GM10266 (cell line): ENCODE data around the gene ANKRD13B.

Experiments used
- DNase-seq: peaks from one replicate; pipeline ENCODE4 v3.0.0; 2012; ENCODE audit errors: extremely low spot score
- TF ChIP-seq, protein P1 (sequence below): IDR thresholded peaks from 2 replicates; pipeline ENCODE4 v1.5.1; 2012; ENCODE audit warnings: mild to moderate bottlenecking, low read depth; ENCODE audit not compliant: control insufficient read depth, insufficient read depth; ENCODE audit errors: missing control alignments

The ANKRD13B gene

DNA sequence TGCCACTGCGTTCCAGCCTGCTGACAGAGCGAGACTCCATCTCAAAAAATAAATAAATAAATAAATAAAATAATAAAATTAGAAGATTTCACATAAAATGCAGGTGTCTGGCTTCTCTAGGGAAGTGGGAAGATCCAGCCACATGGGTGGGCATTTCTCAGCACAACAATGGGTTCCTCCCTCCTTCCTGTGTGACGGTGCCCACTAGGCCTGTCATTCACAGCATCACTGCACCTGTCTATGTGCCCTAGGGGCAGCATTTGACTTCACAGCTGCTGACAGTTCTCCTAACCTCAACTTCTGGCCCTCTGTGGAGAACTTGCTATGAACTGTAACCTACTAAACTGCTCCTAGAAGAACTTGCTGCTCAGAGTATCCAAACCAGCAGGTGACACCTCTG lies 29.1 kb upstream of the ANKRD13B start:
- TF ChIP-seq, protein P1, sequence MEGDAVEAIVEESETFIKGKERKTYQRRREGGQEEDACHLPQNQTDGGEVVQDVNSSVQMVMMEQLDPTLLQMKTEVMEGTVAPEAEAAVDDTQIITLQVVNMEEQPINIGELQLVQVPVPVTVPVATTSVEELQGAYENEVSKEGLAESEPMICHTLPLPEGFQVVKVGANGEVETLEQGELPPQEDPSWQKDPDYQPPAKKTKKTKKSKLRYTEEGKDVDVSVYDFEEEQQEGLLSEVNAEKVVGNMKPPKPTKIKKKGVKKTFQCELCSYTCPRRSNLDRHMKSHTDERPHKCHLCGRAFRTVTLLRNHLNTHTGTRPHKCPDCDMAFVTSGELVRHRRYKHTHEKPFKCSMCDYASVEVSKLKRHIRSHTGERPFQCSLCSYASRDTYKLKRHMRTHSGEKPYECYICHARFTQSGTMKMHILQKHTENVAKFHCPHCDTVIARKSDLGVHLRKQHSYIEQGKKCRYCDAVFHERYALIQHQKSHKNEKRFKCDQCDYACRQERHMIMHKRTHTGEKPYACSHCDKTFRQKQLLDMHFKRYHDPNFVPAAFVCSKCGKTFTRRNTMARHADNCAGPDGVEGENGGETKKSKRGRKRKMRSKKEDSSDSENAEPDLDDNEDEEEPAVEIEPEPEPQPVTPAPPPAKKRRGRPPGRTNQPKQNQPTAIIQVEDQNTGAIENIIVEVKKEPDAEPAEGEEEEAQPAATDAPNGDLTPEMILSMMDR: no peak
- peak; percentile 8 for DNase-seq

DNA sequence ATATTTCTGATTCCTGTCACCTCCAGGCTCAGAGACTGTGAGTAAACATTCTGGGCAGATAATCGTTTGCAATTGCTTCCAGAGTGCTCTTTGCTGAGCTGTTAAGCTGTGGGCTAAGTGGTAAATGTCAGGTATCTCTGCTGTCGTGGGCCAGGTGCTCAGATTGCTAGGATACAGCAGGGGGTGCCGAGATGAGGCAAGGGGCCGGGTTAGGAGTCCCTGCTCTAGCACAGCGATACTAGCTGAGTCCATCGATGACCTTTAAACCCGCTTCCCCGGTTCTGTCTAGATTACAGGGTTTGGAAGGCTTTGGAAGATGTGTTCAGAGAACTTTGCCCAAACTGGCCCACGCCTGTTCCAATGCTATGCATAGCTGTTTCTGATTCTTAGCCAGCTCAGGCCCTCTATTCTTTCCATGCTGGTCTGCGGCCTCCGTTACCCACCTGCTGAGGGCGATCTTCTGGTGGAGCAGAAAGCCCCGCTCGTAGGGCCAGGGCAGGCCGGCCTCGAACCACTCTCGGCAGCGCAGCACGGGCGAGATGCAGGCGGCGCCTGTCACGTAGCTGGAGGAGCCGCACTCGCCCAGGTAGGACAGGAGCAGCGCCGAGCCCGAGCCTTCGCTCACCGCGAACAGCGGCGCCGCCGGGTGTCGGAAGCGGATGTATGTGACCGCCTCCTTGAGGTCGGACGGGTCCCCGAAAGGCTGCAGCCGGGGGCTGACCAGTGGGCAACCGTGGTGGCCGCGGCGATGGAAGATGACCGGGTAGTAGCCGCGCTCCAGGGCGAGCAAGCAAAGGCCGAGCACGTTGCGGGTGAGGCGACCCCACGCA lies 27.1 kb upstream of the ANKRD13B start:
- TF ChIP-seq, protein P1: peak; percentile 28
- DNase-seq: peak; percentile 67

DNA sequence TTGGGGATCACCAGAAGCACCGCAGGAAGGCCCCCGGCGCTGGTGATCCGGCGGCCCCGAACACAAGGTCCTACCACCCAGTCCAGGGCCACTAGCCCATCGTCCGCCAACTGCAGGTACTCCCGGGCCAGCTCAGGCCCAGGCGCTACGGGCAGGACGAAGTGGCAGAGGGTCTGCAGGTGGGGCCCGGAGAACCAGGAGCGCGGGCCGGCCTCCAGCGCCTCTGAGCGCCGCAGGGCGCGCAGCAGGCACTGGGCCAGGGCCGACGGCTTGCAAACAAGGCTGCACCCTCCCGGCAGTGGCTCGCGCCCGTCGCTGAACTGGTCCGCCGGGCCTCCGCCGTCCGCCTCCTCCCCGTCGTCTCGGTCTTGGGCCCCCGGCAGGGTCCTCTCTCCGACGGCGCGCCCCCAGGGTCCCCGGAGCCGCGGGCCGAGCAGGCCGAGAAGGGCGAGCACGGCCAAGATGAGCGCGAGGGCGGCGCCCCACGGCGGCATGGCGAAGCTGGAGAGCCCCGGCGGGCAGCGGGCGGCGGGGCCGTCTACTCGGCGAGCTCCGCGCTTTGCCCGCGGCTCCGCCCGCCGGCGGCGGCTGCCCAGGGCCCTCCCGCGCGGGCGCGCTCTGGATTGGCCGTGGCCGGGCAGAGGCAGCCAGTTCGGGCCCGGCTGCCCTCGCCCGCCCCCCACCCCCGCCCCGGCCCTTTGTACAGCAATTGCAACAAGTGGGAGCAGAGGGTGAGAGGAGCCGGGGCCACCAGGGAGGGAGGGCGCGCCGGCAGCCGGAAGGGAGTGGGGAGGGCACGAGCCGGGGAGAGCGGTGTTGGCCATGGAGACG lies 26.2 kb upstream of the ANKRD13B start, which contains the start of gene ABHD15:
Gene ABHD15 (minus strand): TSS at position 565 of the 831 bp plus-strand sequence. CDS start 71 bp downstream, at position 494.
- DNase-seq: peak; percentile 85
- TF ChIP-seq, protein P1: no peak

DNA sequence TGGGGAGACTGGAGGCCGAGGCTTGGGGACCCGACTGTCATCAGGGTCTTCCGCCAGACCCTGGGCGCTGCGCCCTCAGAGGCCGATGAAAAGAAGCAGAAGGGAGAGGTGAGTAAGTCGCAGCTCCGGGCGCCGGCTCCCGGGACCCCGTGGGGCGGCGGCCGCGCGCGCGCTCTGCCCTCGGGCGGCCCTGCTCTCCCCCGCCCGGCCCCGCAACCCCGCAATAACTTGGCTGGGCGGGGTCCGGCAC lies 25.7 kb upstream of the ANKRD13B start:
- TF ChIP-seq, protein P1: no peak
- no peak for DNase-seq

DNA sequence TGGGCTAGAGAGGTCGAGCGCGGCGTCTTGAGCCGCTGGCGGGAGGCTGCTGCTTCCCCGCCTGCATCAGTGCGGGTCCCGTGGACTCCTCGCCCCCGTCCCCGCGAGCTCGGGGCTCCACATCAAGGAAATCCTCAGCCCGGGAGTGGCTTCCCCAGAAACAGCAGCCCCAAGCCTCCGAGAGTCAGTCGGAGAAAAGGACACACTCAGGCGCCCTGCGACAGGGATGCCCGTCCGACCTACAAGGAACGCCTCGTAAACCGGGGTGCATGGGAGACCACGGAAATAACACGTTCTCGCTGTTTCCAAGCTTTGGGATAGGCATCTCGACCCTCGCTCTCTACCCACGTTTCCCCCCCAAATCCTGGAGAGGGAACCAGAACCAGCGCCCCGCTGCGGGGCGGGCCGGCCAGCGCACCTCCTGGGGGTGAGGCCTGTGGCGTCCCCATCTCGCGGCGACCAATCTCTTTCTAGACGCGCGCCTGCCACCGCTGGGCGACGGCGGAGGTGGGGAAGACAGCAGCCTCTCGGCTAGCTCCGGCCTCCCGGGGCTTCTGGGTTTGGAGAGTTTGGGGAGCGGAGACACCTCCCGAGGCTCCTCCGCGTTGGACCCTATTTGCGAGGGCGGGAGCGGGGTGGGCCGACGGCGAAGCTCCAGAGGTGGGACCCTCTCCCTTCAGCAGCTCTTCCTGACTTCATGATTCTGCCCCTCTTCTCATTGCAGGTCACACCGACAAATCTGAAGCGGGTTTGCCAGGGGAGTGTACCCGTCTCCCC lies 25.2 kb upstream of the ANKRD13B start:
- peak; percentile 92 for DNase-seq
- TF ChIP-seq, protein P1: peak; percentile 64

DNA sequence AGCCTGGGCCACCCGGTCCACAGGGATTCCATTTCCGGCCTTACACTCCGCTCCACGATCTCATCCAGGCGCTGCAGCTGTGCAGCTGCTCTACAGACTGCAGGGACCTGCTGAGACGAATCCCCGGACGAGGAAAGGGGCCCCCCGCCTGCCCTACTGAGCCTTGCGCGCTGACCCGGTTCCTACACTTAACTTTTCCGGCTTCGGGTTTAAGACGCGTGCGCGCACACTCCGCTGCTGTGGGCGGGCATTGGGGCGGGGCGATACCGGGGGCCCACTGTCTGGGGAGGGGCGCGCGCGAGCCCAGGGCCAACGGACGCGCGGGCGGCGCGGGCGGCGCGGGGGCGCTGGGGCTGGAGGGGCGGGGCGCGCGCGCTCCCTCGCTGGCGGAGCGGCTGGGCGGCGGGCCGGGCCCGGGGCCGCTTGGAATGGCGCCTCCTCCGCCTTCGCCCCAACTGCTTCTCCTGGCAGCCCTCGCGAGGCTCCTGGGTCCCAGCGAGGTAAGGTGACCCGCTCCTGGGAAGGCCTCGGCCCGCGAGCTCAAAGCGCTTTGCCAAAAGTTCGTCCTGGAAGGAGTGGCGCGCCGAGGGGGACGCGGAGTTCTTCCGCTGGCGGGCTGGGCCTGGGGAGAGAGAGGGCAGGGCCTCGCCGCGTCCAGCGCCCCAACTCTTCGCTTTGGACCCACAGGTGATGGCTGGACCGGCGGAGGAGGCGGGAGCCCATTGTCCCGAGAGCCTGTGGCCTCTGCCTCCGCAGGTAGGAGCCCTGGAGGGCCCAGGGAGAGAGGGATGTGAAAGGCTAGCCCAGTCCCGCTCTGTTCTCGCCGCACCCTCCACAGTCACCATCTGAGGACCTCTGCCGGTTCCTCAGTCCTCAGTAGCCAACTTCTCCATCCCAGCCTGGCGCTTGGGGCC lies 24.3 kb upstream of the ANKRD13B start, which contains the start of gene TP53I13:
Gene TP53I13 (plus strand): TSS at position 371 of the 914 bp plus-strand sequence. CDS start 58 bp downstream, at position 429.
- TF ChIP-seq, protein P1: no peak
- peak; percentile 95 for DNase-seq
